SK-N-SH (cell line): ENCODE results near the gene MYO1B. TPM values are rescaled to one million over a fixed set of nuclear protein-coding genes. Genes with fewer than 3 reads are reported as not detected.

Experiments used
- CTCF ChIA-PET: fragments of 300-600, 350-600 bp; formaldehyde crosslinking; extraction: SDS; loops from one replicate; lab custom pipeline; 2021; lab: Yijun Ruan, JAX
- POLR2A ChIA-PET: fragments of 350-600 bp; sonication (Branson Sonifier 250); formaldehyde crosslinking; extraction: SDS; loops from one replicate; lab custom pipeline; 2020; ENCODE audit warnings: antibody characterized with exemption, inconsistent platforms; lab: Yijun Ruan, JAX
- DNase-seq: peaks from one replicate; pipeline ENCODE4 v3.0.0; 2012
- H2AFZ ChIP-seq: fragments of 200-600 bp; sonication (generic); 2 replicates; pipeline ENCODE4 v1.8.1; 2016; ENCODE audit warnings: antibody characterized with exemption, mild to moderate bottlenecking, low read depth
- H3F3A ChIP-seq: fragments of 200-600 bp; sonication (generic); replicated peaks from 2 replicates; pipeline ENCODE3; 2016; ENCODE audit warnings: antibody characterized with exemption, mild to moderate bottlenecking; ENCODE audit not compliant: insufficient read depth
- H3K27ac ChIP-seq, 2 experiments: fragments of 200-500 bp in 1 of 2; fragments of 200-600 bp in 1 of 2; sonication (Bioruptor generic) in 1 of 2; sonication (generic), shearing (Covaris generic) in 1 of 2; 2 replicates each; pipeline versions ENCODE4 v1.5.1 to v1.6.1; 2014 to 2016; ENCODE audit warnings: low read depth in 2 of 2, inconsistent platforms in 1 of 2, low read length in 1 of 2, mild to moderate bottlenecking in 1 of 2, mixed read lengths in 1 of 2
- H3K27me3 ChIP-seq: fragments of 200-600 bp; sonication (generic), shearing (Covaris generic); 2 replicates; pipeline ENCODE4 v1.6.1; 2016; ENCODE audit warnings: mixed run types; ENCODE audit not compliant: insufficient read depth
- H3K36me3 ChIP-seq, 2 experiments: fragments of 200-500 bp in 1 of 2; fragments of 200-600 bp in 1 of 2; sonication (Bioruptor generic) in 1 of 2; sonication (generic) in 1 of 2; replicated peaks in 1 of 2; 2 replicates each; pipeline versions ENCODE3 to v1.5.1; 2014 to 2016; ENCODE audit warnings: low read length in 1 of 2, mild to moderate bottlenecking in 1 of 2; ENCODE audit not compliant: insufficient read depth in 2 of 2, control insufficient read depth in 1 of 2
- H3K4me1 ChIP-seq, 2 experiments: fragments of 200-500 bp in 1 of 2; fragments of 200-600 bp in 1 of 2; sonication (Bioruptor generic) in 1 of 2; sonication (generic), shearing (Covaris generic) in 1 of 2; 2 replicates each; pipeline versions ENCODE4 v1.5.1 to v1.6.1; 2014 to 2016; ENCODE audit warnings: low read depth in 1 of 2, low read length in 1 of 2, mixed run types in 1 of 2; ENCODE audit not compliant: insufficient read depth in 2 of 2, control insufficient read depth in 1 of 2
- H3K4me2 ChIP-seq: fragments of 200-600 bp; sonication (generic), shearing (Covaris generic); 2 replicates; pipeline ENCODE4 v1.6.1; 2017; ENCODE audit warnings: mixed run types
- H3K4me3 ChIP-seq, 2 experiments: fragments of 200-500 bp in 1 of 2; fragments of 200-600 bp in 1 of 2; sonication (Bioruptor generic) in 1 of 2; sonication (generic), shearing (Covaris generic) in 1 of 2; 2 replicates each; pipeline versions ENCODE4 v1.5.1 to v1.8.1; 2014 to 2016; ENCODE audit warnings: low read depth in 2 of 2, inconsistent platforms in 1 of 2, low read length in 1 of 2, mild to moderate bottlenecking in 1 of 2, mixed read lengths in 1 of 2, moderate library complexity in 1 of 2
- H3K79me2 ChIP-seq: fragments of 200-600 bp; sonication (generic); 2 replicates; pipeline ENCODE4 v1.8.1; 2017; ENCODE audit warnings: mild to moderate bottlenecking; ENCODE audit not compliant: insufficient read depth
- H3K9ac ChIP-seq: fragments of 200-600 bp; sonication (generic); 2 replicates; pipeline ENCODE4 v1.6.1; 2017; ENCODE audit warnings: mixed run types
- H3K9me2 ChIP-seq: fragments of 200-600 bp; sonication (generic); 2 replicates; pipeline ENCODE4 v1.6.1; 2017; ENCODE audit warnings: mixed run types
- H3K9me3 ChIP-seq: fragments of 200-600 bp; sonication (generic); 2 replicates; pipeline ENCODE4 v1.6.1; 2017; ENCODE audit warnings: mixed run types, mild to moderate bottlenecking, moderate library complexity
- H4K20me1 ChIP-seq: fragments of 200-600 bp; sonication (generic); 2 replicates; pipeline ENCODE4 v1.6.1; 2017; ENCODE audit warnings: mild to moderate bottlenecking, mixed run types; ENCODE audit not compliant: insufficient read depth
- EP300 ChIP-seq, 2 experiments: IDR thresholded peaks; 2 replicates each; pipeline versions ENCODE4 v1.4.0 to v1.6.1; 2012; ENCODE audit warnings: borderline replicate concordance in 1 of 2, low read depth in 1 of 2, low read length in 1 of 2
- FOSL2 ChIP-seq: IDR thresholded peaks from 2 replicates; pipeline ENCODE4 v1.4.0; 2012; ENCODE audit warnings: low read depth, mild to moderate bottlenecking, moderate library complexity, borderline replicate concordance
- FOXJ3 ChIP-seq: sonication (generic); formaldehyde crosslinking; IDR thresholded peaks from 2 replicates; pipeline ENCODE4 v1.5.1; 2020; ENCODE audit warnings: mild to moderate bottlenecking, missing genetic modification reagents
- JUND ChIP-seq: IDR thresholded peaks from 2 replicates; pipeline ENCODE4 v1.4.0; 2012
- NRF1 ChIP-seq: IDR thresholded peaks from 2 replicates; pipeline ENCODE4 v1.6.1; 2012; ENCODE audit warnings: low read depth, mild to moderate bottlenecking, low read length
- TCF12 ChIP-seq: IDR thresholded peaks from 2 replicates; pipeline ENCODE4 v1.4.0; 2012
- WGBS: methylation state at CpG from one replicate; pipeline ENCODE4 v1.1.6; 2017; ENCODE audit warnings: low lambda C conversion rate; 5-methylcytosine and 5-hydroxymethylcytosine counted together
- polyA plus RNA-seq, 3 experiments: library from polyadenylated mRNA; depleted of rRNA; stranded (reverse); fragments of >200 nt; gene quantifications; 2 replicates each; pipeline ENCODE4 v1.2.3, GENCODE V29; 2012
- TF ChIP-seq, protein P1 (sequence below): fragments of 150-350 bp; IDR thresholded peaks from 2 replicates; pipeline ENCODE4 v1.6.1; 2017; ENCODE audit warnings: antibody characterized with exemption, low read length, low read depth, borderline replicate concordance
- TF ChIP-seq, protein P2 (sequence below): IDR thresholded peaks from 2 replicates; pipeline ENCODE4 v1.6.1; 2012; ENCODE audit warnings: mild to moderate bottlenecking, low read depth, low read length, moderate library complexity
- TF ChIP-seq, protein P3 (sequence below): fragments of 150-350 bp; IDR thresholded peaks from 2 replicates; pipeline ENCODE4 v1.6.1; 2016; ENCODE audit warnings: mild to moderate bottlenecking, low read depth, low read length

Gene MYO1B
- polyA plus RNA-seq, 1 of the 3 experiments (the other 2 are of a cell fraction): 20.2 TPM

DNA sequence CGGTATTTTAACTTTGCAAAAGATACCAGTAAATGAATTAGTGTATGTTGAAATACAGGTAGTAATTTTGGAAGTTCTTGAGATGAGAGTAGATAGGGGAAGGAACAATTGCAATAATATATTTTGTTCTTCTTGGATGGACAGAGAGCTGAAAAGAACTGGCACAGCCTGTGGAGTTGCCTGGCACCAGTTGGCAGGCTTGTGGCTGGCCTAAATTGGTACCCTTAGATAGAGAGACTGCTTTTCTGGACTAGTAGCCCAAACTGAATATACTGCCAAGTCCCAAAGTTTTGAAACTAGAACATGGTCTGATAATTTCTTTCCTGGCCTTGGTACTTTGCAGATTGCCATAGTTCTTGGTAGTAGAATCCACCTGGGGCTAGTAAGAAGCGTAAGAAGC lies 26.9 kb downstream of the MYO1B start:
- Histone ChIP-seq H3K4me3 (no peak overlapping the region), H3F3A (no peaks in the 10 kb centered on the region), H3K9me3 (no peaks in the 10 kb centered on the region), H3K27me3 (no peaks in the 10 kb centered on the region), H3K27ac (no peak overlapping the region; a peak in 1 of 4 replicates), H4K20me1 (peaks cover 30% of the 10 kb centered on the region; the same call in 1 of the 2 replicates), H2AFZ (no peak overlapping the region), H3K4me1 (peaks cover 0 to 6% of the 10 kb centered on the region in 2 experiments; a peak in 2 of 4 replicates), H3K36me3 (peaks cover 0 to 3% of the 10 kb centered on the region in 2 experiments), H3K9ac (no peak overlapping the region), H3K9me2 (no peaks in the 10 kb centered on the region), H3K4me2 (no peak overlapping the region), H3K79me2 (peaks cover 98% of the 10 kb centered on the region)
- WGBS: 97% methylated on average over 2 of the region's 2 CpGs
- no peak for TF ChIP-seq JUND
- TF ChIP-seq EP300 (IDR thresholded peaks at IDR 0.05; ENCODE audit: borderline replicate concordance in 1 of 2, low read depth in 1 of 2, low read length in 1 of 2): no peak
- TF ChIP-seq, protein P1, sequence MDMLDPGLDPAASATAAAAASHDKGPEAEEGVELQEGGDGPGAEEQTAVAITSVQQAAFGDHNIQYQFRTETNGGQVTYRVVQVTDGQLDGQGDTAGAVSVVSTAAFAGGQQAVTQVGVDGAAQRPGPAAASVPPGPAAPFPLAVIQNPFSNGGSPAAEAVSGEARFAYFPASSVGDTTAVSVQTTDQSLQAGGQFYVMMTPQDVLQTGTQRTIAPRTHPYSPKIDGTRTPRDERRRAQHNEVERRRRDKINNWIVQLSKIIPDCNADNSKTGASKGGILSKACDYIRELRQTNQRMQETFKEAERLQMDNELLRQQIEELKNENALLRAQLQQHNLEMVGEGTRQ: no peak
- TF ChIP-seq FOXJ3 (CRISPR knock-in tag): no peak
- TF ChIP-seq TCF12: no peak
- TF ChIP-seq, protein P2, sequence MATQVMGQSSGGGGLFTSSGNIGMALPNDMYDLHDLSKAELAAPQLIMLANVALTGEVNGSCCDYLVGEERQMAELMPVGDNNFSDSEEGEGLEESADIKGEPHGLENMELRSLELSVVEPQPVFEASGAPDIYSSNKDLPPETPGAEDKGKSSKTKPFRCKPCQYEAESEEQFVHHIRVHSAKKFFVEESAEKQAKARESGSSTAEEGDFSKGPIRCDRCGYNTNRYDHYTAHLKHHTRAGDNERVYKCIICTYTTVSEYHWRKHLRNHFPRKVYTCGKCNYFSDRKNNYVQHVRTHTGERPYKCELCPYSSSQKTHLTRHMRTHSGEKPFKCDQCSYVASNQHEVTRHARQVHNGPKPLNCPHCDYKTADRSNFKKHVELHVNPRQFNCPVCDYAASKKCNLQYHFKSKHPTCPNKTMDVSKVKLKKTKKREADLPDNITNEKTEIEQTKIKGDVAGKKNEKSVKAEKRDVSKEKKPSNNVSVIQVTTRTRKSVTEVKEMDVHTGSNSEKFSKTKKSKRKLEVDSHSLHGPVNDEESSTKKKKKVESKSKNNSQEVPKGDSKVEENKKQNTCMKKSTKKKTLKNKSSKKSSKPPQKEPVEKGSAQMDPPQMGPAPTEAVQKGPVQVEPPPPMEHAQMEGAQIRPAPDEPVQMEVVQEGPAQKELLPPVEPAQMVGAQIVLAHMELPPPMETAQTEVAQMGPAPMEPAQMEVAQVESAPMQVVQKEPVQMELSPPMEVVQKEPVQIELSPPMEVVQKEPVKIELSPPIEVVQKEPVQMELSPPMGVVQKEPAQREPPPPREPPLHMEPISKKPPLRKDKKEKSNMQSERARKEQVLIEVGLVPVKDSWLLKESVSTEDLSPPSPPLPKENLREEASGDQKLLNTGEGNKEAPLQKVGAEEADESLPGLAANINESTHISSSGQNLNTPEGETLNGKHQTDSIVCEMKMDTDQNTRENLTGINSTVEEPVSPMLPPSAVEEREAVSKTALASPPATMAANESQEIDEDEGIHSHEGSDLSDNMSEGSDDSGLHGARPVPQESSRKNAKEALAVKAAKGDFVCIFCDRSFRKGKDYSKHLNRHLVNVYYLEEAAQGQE: no peak
- no peak for TF ChIP-seq NRF1
- ChIA-PET POLR2A (no interaction called here), CTCF (interaction anchor here (1.6 kb wide), 1 partner anchor 47 kb away, joined by 4 read pairs; no protein-coding TSS in a partner anchor)
- DNase-seq: no peak

DNA sequence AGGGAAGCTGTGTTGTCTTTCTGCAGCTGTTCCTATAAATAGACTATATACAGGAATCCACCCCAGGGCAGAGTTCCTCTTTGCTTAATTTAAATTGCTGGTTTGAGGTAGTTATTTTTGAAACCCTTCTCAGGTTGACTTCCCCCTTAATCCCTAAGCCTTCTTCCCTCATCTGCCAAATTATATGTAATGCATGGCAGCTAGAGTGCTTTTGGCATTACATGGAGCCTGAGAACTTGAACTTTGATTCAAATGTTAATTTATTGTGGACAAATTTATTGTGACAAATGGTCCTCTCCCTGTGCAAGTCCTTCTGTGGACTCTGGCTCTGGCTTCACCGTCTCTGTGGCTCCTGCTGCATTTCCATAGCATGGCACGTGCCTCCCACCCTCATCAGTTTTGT lies 29.2 kb downstream of the MYO1B start:
- 94% methylated on average over 2 of the region's 2 CpGs for WGBS

More for the DNA sequence above, 29.2 kb downstream of the MYO1B start:
- no peak overlapping the region for H3K9ac ChIP-seq
- no peaks in the 10 kb centered on the region for H3K9me3 ChIP-seq
- H3K79me2 ChIP-seq: peaks cover 82% of the 10 kb centered on the region
- TF ChIP-seq, protein P3, sequence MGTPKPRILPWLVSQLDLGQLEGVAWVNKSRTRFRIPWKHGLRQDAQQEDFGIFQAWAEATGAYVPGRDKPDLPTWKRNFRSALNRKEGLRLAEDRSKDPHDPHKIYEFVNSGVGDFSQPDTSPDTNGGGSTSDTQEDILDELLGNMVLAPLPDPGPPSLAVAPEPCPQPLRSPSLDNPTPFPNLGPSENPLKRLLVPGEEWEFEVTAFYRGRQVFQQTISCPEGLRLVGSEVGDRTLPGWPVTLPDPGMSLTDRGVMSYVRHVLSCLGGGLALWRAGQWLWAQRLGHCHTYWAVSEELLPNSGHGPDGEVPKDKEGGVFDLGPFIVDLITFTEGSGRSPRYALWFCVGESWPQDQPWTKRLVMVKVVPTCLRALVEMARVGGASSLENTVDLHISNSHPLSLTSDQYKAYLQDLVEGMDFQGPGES: no peak
- TF ChIP-seq, protein P2: no peak
- no peak for TF ChIP-seq FOSL2
- TF ChIP-seq, protein P1: no peak
- ChIA-PET POLR2A (no interaction called here), CTCF (no interaction called here)
- no peaks in the 10 kb centered on the region for H3F3A ChIP-seq
- peaks cover 22% of the 10 kb centered on the region; the same call in 1 of the 2 replicates for H4K20me1 ChIP-seq
- no peak for DNase-seq
- peaks cover 11 to 25% of the 10 kb centered on the region in 2 experiments for H3K36me3 ChIP-seq
- no peaks in the 10 kb centered on the region for H3K27me3 ChIP-seq
- H3K4me1 ChIP-seq: peaks cover 0 to 10% of the 10 kb centered on the region in 2 experiments; a peak in 2 of 4 replicates
- no peak overlapping the region for H2AFZ ChIP-seq
- no peaks in the 10 kb centered on the region for H3K9me2 ChIP-seq
- H3K4me3 ChIP-seq: no peak overlapping the region
- H3K27ac ChIP-seq: no peak overlapping the region
- H3K4me2 ChIP-seq: no peak overlapping the region
